ENCODE results near the gene SGK1. TPM values are rescaled to one million over a fixed set of nuclear protein-coding genes. Genes with fewer than 3 reads are reported as not detected.

The SGK1 gene
- total RNA-seq, 6 experiments from 2014 or later, result 75.4 to 117 (median 104) TPM

DNA sequence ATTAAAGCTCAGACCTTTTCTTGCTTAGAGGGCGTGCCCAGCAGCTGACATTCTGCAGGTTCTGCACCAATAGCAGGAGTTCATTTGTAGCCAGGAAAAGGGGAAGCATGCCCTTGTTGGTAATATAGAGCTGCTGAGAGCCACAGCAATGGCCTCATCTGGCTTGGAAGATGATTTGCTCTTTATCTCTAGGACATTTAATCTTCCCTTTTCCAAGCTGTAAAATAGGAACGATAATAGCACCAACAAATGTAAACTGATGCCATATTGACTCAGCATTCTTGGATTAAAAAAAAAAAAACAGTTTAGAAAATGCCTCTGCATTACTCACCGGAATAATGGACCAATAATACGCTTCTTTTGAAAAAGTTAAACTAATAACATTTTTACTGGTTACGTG, 172.1 kb downstream of the SGK1 start:
- peak; percentile 76 for DNase-seq
- H3K27ac Mint-ChIP-seq, result peak overlapping the region; percentile 76
- no peaks in the 10 kb centered on the region for H3K9me3 Mint-ChIP-seq
- TF ChIP-seq, protein P1, sequence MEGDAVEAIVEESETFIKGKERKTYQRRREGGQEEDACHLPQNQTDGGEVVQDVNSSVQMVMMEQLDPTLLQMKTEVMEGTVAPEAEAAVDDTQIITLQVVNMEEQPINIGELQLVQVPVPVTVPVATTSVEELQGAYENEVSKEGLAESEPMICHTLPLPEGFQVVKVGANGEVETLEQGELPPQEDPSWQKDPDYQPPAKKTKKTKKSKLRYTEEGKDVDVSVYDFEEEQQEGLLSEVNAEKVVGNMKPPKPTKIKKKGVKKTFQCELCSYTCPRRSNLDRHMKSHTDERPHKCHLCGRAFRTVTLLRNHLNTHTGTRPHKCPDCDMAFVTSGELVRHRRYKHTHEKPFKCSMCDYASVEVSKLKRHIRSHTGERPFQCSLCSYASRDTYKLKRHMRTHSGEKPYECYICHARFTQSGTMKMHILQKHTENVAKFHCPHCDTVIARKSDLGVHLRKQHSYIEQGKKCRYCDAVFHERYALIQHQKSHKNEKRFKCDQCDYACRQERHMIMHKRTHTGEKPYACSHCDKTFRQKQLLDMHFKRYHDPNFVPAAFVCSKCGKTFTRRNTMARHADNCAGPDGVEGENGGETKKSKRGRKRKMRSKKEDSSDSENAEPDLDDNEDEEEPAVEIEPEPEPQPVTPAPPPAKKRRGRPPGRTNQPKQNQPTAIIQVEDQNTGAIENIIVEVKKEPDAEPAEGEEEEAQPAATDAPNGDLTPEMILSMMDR (IDR thresholded peaks at IDR 0.05), result no peak
- H3K4me1 Mint-ChIP-seq (ENCODE audit: low read depth), result peaks cover 21% of the 10 kb centered on the region
- peaks cover 3% of the 10 kb centered on the region; the same call in 1 of the 2 replicates for H3K27me3 Mint-ChIP-seq (ENCODE audit: insufficient read depth)
- peak overlapping the region; percentile 31 for H3K4me3 Mint-ChIP-seq
- H3K36me3 Mint-ChIP-seq (ENCODE audit: low read depth), result no peaks in the 10 kb centered on the region

DNA sequence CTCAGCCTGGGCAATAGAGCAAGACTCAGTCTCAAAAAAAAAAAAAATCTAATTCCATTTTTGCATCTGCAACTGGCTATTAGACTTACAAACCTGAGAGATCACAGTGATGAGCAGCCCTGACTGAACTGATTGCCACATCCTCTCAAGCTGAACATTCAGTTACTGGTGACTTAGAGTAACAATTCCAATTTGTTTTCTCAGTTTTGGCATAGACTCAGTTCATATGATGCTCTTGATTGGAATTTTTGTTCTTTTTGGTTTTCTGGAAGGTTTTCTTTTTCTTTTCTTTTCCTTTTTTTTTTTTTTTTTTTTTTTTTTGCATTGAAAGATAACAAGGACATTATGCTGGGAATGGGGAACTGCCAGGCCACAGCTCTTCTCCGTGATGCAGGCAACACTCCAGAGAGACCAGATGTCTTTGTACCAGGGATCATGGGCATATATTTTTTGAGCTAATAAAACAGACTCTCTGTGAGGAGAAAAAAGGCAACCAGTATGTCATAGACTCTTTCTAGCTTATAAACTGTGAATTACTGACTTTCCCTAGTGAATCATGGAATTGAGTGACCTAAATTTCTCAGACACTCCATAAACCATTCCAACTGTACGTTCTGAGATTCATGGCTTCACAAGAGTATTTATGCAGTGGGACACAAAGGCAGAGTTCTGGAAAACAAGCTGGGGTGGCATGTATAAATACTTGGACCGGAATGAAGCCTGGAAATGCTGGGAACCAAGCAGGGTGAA, 179.5 kb downstream of the SGK1 start:
- TF ChIP-seq, protein P1 (IDR thresholded peaks at IDR 0.05), result no peak
- H3K9me3 Mint-ChIP-seq, result no peaks in the 10 kb centered on the region
- H3K4me3 Mint-ChIP-seq, result no peak overlapping the region
- peak; percentile 22 for DNase-seq
- no peaks in the 10 kb centered on the region for H3K36me3 Mint-ChIP-seq (ENCODE audit: low read depth)
- peak overlapping the region; percentile 25; the same call in 1 of the 2 replicates for H3K27ac Mint-ChIP-seq
- H3K4me1 Mint-ChIP-seq (ENCODE audit: low read depth), result peaks cover 9% of the 10 kb centered on the region
- no peaks in the 10 kb centered on the region; the same call in 1 of the 2 replicates for H3K27me3 Mint-ChIP-seq (ENCODE audit: insufficient read depth)

DNA sequence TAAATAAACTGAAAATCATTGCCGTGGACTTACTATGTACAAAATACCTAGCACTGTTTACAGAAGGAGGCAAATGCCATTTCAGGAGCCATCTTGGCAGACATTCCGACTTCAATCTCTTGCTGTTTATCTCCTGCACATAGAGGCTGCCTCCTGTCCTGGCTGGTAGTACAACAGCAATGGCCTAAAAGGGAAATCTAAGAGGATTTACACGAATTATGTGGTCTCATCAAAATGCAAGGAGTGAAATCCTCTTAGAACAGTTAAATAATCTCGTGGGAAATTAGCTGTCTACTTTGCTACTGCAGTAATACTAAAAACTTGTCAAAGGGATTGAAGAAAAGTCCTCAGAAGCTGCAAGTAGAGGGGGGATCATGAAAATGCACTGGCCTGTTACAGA, 183.3 kb downstream of the SGK1 start:
- H3K9me3 Mint-ChIP-seq, result no peaks in the 10 kb centered on the region
- TF ChIP-seq, protein P1 (IDR thresholded peaks at IDR 0.05), result no peak
- no peaks in the 10 kb centered on the region for H3K36me3 Mint-ChIP-seq (ENCODE audit: low read depth)
- H3K4me1 Mint-ChIP-seq (ENCODE audit: low read depth), result peaks cover 9% of the 10 kb centered on the region
- H3K4me3 Mint-ChIP-seq, result no peak overlapping the region
- H3K27ac Mint-ChIP-seq, result no peak overlapping the region
- H3K27me3 Mint-ChIP-seq (ENCODE audit: insufficient read depth), result no peaks in the 10 kb centered on the region; the same call in 1 of the 2 replicates
- no peak for DNase-seq

DNA sequence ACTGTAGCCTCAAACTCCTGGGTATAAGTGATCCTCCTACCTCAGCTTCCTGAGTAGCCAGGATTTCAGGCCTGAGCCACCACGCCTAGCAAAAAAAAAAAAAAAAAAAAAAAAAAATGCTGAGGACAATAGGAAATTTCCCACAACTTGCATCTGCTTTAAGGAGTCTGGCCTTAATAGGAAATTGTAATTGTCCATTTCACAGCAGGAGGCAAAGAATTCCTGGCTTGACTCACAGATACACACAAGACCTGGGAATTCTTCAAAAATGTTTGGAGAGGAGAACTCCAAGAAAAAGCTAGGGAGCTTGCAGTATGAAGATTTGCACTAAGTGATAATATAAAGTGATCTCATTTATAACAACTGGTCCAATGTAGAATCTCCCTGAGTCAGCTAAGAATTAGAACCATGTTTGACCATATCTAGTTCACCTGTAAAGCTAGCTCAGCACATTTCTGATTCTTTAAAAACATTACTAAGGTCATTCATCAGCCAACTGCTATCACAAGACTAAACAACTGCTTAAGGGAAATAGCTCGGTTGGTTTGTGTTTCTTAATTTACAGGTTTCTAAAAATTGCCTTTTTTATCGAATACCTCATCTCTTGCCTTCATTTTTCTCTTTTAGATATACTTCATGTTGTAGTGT, 185.3 kb downstream of the SGK1 start:
- Mint-ChIP-seq H3K4me1 (ENCODE audit: low read depth) (no peaks in the 10 kb centered on the region), H3K27ac (no peak overlapping the region), H3K4me3 (no peak overlapping the region), H3K36me3 (ENCODE audit: low read depth) (no peaks in the 10 kb centered on the region), H3K27me3 (ENCODE audit: insufficient read depth) (no peaks in the 10 kb centered on the region; the same call in 1 of the 2 replicates), H3K9me3 (no peaks in the 10 kb centered on the region)
- no peak for DNase-seq
- TF ChIP-seq, protein P1 (IDR thresholded peaks at IDR 0.05), result no peak

DNA sequence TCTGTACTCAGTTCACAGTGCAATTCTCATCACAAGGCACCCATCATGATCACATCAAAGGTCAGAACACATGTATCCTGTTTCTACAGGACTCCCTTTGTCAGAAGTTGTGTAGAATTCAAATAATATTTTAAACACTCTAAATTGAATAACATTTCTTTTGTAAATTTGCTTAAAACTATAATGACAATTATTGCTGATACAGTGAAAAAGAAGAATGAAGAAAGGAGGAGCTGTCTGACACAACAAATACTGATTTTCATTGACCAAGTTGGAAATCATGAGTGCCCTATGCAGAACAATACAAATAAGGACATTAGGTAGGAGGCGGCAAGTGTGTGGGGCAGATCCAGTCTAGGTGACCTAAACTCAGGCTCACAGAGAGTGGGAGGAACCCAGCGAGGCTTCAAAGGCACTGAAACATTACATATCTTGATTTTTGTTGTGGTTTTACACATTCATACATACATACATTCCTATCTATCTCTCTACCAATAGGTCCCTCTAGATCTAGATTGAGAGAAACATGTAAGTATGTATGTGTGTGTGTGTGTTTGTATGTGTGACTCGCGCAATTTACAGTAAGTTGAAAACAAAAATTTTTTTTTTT, 186.3 kb downstream of the SGK1 start:
- Mint-ChIP-seq H3K27ac (no peak overlapping the region), H3K4me1 (ENCODE audit: low read depth) (no peaks in the 10 kb centered on the region), H3K36me3 (ENCODE audit: low read depth) (no peaks in the 10 kb centered on the region), H3K4me3 (no peak overlapping the region), H3K27me3 (ENCODE audit: insufficient read depth) (no peaks in the 10 kb centered on the region; the same call in 1 of the 2 replicates), H3K9me3 (no peaks in the 10 kb centered on the region)
- TF ChIP-seq, protein P1 (IDR thresholded peaks at IDR 0.05), result no peak
- DNase-seq, result no peak
